T-helper 2 cell treated with Interferon-gamma antibody and Interleukin-4, amounts not matched to agents 5 μg/mL and 100 μg/mL, for 36 hours (primary cell): ENCODE measurements around the gene KIF16B.

Experiments
- DNase-seq: peaks from one replicate; pipeline ENCODE4 v3.0.0; 2021; ENCODE audit warnings: low spot score
- H3K27ac Mint-ChIP-seq: one replicate; pipeline ENCODE4 v1.8.0; 2021; ENCODE audit warnings: mild to moderate bottlenecking, mixed read lengths
- H3K27me3 Mint-ChIP-seq: one replicate; pipeline ENCODE4 v1.8.0; 2021; ENCODE audit warnings: low read depth, mixed read lengths
- H3K36me3 Mint-ChIP-seq: one replicate; pipeline ENCODE4 v1.8.0; 2021; ENCODE audit warnings: low read depth, mixed read lengths
- H3K4me1 Mint-ChIP-seq: one replicate; pipeline ENCODE4 v1.8.0; 2021; ENCODE audit warnings: low read depth, mixed read lengths
- H3K4me3 Mint-ChIP-seq: one replicate; pipeline ENCODE4 v1.8.0; 2022; ENCODE audit warnings: mild to moderate bottlenecking, moderate library complexity, mixed read lengths
- H3K9me3 Mint-ChIP-seq: one replicate; pipeline ENCODE4 v1.8.0; 2021; ENCODE audit warnings: mixed read lengths

Gene KIF16B

DNA sequence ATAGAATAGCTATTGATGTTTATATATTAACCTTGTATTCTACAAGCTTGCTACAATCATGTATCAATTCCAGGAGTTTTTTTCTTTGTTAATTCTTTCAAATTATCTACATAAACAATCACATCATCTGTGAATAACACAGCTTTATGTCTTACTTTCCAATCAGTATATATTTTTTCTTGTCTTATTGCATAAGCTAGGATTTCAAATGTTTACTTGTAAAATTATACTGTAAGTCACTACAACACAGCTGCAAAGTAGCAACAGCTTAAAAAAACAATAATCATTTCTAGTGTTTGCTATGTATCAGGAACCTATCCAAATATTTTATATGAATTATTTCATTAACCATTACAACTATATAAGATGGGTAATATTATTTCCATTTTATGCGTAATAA, 270.4 kb downstream of the KIF16B start:
- H3K4me3 Mint-ChIP-seq, result no peak overlapping the region
- H3K36me3 Mint-ChIP-seq, result no peaks in the 10 kb centered on the region
- no peaks in the 10 kb centered on the region for H3K27me3 Mint-ChIP-seq
- H3K27ac Mint-ChIP-seq, result no peak overlapping the region
- H3K4me1 Mint-ChIP-seq, result no peaks in the 10 kb centered on the region
- H3K9me3 Mint-ChIP-seq, result peaks cover 36% of the 10 kb centered on the region
- no peak for DNase-seq

DNA sequence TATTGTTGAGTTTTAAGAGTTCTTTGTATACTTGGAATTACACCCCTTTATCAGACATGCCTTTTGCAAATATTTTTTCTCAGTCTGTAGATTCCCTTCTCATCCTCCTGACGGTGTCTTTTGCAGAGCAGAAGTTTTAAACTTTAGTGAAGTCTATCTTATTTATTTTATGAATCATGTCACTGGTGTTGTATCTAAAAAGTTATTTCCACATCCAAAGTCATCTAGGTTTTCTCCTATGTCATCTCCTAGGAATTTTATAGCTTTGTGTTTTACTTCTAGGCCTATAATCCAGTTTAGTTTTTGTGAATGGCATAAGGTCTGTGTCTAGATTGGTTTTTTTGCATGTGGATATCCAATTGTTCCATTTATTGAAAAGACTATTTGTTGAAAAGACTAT, 271.3 kb downstream of the KIF16B start:
- peaks cover 36% of the 10 kb centered on the region for H3K9me3 Mint-ChIP-seq
- H3K27ac Mint-ChIP-seq, result no peak overlapping the region
- DNase-seq, result no peak
- H3K27me3 Mint-ChIP-seq, result no peaks in the 10 kb centered on the region
- H3K4me3 Mint-ChIP-seq, result no peak overlapping the region
- H3K4me1 Mint-ChIP-seq, result no peaks in the 10 kb centered on the region
- no peaks in the 10 kb centered on the region for H3K36me3 Mint-ChIP-seq

DNA sequence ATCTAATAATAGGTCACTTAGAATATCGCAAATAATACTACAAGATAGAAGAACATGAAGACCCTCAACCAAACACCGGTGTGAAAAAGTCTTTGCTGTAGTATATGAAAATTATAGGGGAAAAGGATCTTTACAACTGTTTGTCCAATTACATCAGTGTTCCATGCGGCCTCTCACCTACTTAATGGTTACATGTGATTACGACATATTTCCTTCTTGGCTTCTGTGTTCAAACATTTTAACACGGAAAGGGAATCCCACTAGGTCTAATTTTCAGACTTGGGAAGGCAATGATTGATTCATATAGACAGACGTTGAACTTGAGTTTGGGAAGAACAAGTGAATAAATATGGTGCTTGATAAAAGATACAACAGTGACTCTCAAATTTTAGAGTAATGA, 273.4 kb downstream of the KIF16B start:
- no peaks in the 10 kb centered on the region for H3K27me3 Mint-ChIP-seq
- no peak for DNase-seq
- H3K9me3 Mint-ChIP-seq, result peaks cover 24% of the 10 kb centered on the region
- H3K4me1 Mint-ChIP-seq, result no peaks in the 10 kb centered on the region
- H3K27ac Mint-ChIP-seq, result no peak overlapping the region
- H3K36me3 Mint-ChIP-seq, result no peaks in the 10 kb centered on the region
- no peak overlapping the region for H3K4me3 Mint-ChIP-seq

DNA sequence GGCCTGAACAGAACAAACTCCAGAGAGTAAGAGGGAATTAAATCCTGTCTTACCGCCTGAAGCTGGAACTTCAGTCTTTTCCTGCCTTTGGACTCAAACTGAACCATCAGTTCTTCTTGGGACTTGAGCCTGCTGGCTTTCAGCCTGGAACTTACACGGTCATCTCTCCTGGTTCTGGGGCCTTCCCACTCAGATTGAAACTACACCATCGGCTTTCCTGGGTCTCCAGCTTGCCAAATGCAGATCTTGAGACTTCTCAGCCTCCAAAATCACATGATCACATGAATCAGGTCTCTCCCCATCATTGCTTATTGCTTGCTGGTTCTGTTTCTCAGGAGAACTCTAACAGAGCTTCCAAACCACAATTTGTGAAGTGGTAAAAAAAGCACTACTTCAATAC, 276.3 kb downstream of the KIF16B start:
- H3K27ac Mint-ChIP-seq, result no peak overlapping the region
- H3K36me3 Mint-ChIP-seq, result no peaks in the 10 kb centered on the region

DNA sequence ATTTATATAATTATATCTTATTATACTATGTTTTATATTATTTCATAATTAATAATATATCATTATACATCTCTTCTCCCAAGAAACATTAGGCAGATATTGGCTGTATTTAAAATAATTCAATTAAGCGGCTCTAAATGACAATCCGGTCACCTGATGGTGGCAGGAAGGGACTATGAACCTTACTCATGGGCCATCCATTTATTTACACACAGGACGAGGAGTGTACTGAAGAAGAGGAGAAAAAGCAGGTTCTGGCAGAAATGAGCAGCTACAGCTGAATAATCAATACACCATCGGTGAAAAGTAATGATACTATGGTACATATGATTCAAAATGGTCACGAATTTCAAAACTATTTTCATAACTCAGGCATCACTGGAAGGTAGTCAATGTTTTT, 277.7 kb downstream of the KIF16B start:
- no peaks in the 10 kb centered on the region for H3K36me3 Mint-ChIP-seq
- H3K9me3 Mint-ChIP-seq, result no peaks in the 10 kb centered on the region

More for the DNA sequence above, 276.3 kb downstream of the KIF16B start:
- H3K27me3 Mint-ChIP-seq, result no peaks in the 10 kb centered on the region
- H3K9me3 Mint-ChIP-seq, result peaks cover 7% of the 10 kb centered on the region
- no peak overlapping the region for H3K4me3 Mint-ChIP-seq
- no peak for DNase-seq
- H3K4me1 Mint-ChIP-seq, result no peaks in the 10 kb centered on the region

DNA sequence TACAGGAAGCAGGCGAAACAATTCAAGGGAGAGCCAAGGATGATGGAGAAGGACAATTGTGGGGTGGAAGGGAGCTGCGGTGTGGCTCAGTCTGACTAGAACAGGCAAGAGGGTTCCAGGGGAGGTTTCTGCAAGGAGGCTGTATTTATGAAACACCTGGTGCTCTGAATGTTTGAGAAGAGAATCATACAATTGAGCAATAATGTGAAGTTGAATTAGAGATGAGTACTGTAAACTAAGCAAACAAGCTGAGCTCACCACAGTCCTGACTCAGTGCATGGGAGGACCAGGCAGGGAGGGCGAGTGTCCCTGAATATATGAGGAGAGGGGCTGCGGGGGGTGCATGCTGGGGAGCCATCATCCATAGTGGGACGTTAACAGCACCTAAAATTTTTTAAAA, 279.7 kb downstream of the KIF16B start:
- H3K36me3 Mint-ChIP-seq, result no peaks in the 10 kb centered on the region
- no peaks in the 10 kb centered on the region for H3K9me3 Mint-ChIP-seq
- H3K27me3 Mint-ChIP-seq, result no peaks in the 10 kb centered on the region
- DNase-seq, result no peak
- H3K27ac Mint-ChIP-seq, result no peak overlapping the region
- no peaks in the 10 kb centered on the region for H3K4me1 Mint-ChIP-seq
- no peak overlapping the region for H3K4me3 Mint-ChIP-seq

More for the DNA sequence above, 277.7 kb downstream of the KIF16B start:
- no peak for DNase-seq
- Mint-ChIP-seq H3K4me3 (no peak overlapping the region), H3K4me1 (no peaks in the 10 kb centered on the region), H3K27ac (no peak overlapping the region), H3K27me3 (no peaks in the 10 kb centered on the region)

DNA sequence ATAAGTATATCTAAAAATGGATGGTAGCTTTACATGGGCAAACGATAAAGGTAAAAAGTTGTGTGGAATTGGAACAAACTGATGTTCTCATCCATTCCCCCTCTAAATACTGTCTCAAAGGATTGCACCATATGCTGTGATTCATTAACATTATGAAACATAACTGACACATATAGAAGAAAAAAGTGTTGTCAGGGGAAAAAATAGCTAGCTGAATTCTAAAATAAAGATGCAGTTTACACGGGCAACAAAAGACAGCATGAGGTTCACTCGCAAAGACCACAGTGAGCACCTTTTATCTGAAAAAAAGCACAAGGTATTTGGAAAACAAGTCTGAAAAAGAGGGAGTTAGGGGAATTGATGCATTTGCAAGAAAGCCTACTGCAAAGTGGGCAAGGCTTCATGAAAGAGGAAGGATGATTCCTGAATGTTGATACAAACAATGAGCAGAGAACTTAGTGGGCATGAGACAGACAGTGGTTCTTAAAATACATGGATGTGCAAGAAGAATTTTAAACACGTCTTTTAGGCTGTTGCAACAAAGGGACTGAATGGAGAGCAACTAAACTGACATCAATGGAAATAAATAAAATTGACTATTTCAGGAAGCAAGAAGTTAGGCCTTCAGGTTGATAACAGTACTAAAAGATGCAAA, 280.9 kb downstream of the KIF16B start:
- Mint-ChIP-seq H3K9me3 (no peaks in the 10 kb centered on the region), H3K27ac (no peak overlapping the region), H3K4me3 (no peak overlapping the region), H3K36me3 (no peaks in the 10 kb centered on the region), H3K27me3 (no peaks in the 10 kb centered on the region), H3K4me1 (no peaks in the 10 kb centered on the region)
- no peak for DNase-seq

DNA sequence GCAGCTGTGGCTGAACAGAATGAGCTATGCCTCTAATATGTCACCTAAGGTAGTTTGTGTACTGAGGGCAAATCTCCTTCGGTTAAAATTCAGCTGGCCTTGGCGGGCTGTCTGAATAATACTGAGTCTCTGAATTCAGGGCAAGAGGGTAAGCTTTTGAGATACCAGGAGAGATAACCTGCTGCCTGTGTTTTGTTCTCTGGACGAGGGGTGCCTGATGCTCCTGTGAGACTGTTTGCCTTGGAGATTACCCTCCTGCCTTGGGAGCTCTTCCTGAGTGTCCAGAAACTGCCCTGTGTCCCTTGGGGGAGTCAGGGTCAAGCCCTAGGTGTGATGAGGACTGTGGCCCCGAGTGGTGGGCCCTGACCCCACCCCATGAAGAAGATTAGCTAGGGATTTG, 282.9 kb downstream of the KIF16B start:
- H3K27me3 Mint-ChIP-seq, result no peaks in the 10 kb centered on the region
- no peak for DNase-seq
- no peaks in the 10 kb centered on the region for H3K36me3 Mint-ChIP-seq
- no peak overlapping the region for H3K27ac Mint-ChIP-seq
- H3K4me1 Mint-ChIP-seq, result no peaks in the 10 kb centered on the region
- H3K9me3 Mint-ChIP-seq, result no peaks in the 10 kb centered on the region
- H3K4me3 Mint-ChIP-seq, result no peak overlapping the region

DNA sequence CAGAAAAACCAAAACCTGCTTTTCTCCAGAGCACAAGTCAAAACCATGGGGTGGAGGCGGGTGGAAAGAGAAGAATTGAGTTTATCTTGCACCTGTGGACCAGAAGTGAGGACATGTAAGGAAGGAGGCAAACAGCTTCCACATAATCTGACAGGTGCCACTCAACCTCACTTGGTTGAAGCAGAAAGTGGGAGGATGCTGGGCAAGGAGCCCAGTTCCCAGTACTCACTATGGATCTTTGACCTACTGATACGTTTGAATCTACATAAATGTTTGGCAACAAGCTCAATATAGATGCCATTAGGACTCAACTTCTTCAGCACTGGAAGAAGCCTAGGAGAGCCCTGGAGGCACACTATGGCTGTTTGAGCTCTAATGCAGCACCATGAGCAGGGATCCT, 285.5 kb downstream of the KIF16B start:
- Mint-ChIP-seq H3K27ac (no peak overlapping the region), H3K9me3 (no peaks in the 10 kb centered on the region), H3K4me3 (no peak overlapping the region), H3K27me3 (no peaks in the 10 kb centered on the region), H3K4me1 (no peaks in the 10 kb centered on the region), H3K36me3 (no peaks in the 10 kb centered on the region)
- no peak for DNase-seq

DNA sequence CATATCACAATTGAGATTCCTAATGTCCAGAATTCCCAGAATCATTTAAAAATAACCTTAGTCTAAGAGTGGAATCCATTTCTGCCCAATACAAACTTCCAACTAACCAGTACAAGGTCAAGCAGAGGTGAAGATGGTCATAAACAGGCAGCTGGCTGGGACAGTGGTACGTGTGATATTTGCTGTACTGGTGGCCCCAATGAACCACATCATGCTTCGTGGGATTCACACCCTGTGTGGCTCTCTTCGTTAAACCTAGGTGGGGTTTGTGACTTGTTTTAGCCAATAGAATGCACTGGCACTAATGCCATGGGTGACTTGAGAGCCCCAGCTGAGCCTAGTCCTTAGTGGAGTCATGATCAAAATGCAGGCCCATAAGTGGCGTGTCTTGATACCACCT, 286.6 kb downstream of the KIF16B start:
- Mint-ChIP-seq H3K9me3 (no peaks in the 10 kb centered on the region), H3K27me3 (no peaks in the 10 kb centered on the region), H3K36me3 (no peaks in the 10 kb centered on the region), H3K27ac (no peak overlapping the region), H3K4me3 (no peak overlapping the region), H3K4me1 (no peaks in the 10 kb centered on the region)
- no peak for DNase-seq

DNA sequence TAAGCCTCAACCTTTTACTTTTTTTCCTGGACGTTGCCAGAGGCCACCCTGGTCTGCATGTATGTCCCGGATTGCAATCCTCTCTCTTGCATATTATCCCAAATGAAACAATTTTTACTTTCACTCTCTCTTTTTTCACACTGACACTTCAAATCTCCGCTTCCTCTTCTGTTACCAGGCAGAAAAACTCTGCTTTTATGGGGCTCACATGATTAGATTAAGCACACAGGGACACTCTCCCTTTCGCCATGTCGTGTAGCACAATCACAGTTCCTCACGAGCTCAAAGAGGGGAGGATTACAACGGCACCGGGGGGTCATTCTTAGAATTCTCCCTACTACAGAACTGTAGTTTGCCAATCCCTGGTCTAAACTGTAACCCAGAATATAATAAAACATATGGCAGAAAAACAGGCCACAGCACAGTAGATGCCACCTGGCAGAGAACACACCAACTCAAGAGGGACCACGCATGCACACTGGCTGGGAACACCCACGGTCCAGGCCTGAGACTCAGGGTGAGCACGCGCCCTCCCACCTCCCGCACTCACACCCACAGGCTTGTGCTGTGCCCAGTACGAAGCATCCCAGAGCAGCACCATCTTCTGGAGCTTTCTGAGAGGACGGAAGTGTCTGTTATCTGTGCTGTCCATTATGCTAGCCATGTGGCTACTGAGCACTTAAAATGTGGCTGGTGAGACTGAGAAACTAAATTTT, 288.7 kb downstream of the KIF16B start:
- Mint-ChIP-seq H3K4me1 (no peaks in the 10 kb centered on the region), H3K36me3 (no peaks in the 10 kb centered on the region), H3K9me3 (no peaks in the 10 kb centered on the region), H3K4me3 (no peak overlapping the region), H3K27me3 (no peaks in the 10 kb centered on the region), H3K27ac (no peak overlapping the region)
- DNase-seq, result no peak

DNA sequence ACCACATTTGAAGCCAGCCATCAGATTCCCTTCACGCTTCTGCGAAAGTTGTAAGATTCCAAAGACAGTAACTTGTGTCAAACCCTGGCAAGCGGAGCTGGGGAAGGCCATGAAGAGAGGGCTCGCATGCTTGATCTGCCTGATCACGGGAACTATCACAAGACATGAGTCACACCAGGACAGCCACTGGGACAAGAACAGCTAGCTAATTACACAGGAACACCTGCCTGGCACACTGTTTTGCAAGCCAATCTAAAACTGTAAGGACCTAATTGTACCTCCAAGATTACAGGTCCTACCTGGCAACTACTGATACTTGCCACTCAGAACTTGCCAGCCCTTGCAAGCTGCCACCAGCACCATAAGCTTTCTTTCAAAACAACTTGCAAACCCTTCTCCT, 289.3 kb downstream of the KIF16B start:
- no peak overlapping the region for H3K27ac Mint-ChIP-seq
- no peaks in the 10 kb centered on the region for H3K9me3 Mint-ChIP-seq
- H3K36me3 Mint-ChIP-seq, result no peaks in the 10 kb centered on the region
- no peaks in the 10 kb centered on the region for H3K27me3 Mint-ChIP-seq
- no peaks in the 10 kb centered on the region for H3K4me1 Mint-ChIP-seq
- no peak for DNase-seq
- H3K4me3 Mint-ChIP-seq, result no peak overlapping the region

DNA sequence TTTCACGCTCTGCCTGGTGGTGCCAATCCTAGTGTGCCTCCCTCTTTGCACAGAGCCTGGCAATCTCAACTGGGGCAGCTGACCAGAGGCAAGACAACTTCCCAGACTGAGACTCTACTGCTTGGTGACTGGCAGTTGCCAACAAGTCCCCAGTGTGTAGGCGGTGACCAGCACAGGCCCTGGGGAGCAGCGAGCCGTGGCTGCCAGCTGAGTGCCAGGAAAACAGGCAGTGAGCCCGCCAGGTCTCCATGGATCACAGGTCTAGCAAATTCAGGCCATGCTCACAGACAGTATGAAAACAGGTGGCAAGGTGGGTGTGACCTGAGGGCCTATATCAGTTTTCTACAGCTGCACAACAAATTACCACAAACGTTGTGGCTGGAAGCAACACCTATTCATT, 289.9 kb downstream of the KIF16B start:
- Mint-ChIP-seq H3K27me3 (no peaks in the 10 kb centered on the region), H3K4me3 (no peak overlapping the region), H3K36me3 (no peaks in the 10 kb centered on the region), H3K4me1 (no peaks in the 10 kb centered on the region), H3K27ac (no peak overlapping the region), H3K9me3 (no peaks in the 10 kb centered on the region)
- no peak for DNase-seq

DNA sequence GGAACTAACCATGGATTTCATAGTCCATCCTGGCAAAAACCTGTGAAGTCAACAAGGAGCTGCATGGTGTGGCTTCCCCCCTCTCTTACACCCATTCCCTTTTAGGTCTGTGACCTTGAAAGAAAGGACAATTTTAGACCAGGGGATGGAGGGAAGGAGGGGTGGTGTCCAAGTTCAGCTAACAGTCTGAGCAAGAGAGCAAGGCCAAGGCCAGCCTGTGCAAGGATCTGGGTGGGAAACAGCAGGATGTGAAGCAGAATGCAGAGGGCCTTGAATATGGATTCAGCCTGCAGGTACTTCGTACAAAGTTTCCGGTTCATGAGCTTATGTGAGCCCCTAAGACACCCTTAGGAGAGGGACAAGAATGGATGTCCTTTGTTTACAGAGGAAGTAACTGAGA, 293.0 kb downstream of the KIF16B start:
- no peaks in the 10 kb centered on the region for H3K27me3 Mint-ChIP-seq
- H3K27ac Mint-ChIP-seq, result no peak overlapping the region
- no peak overlapping the region for H3K4me3 Mint-ChIP-seq
- no peaks in the 10 kb centered on the region for H3K9me3 Mint-ChIP-seq
- no peaks in the 10 kb centered on the region for H3K4me1 Mint-ChIP-seq
- no peaks in the 10 kb centered on the region for H3K36me3 Mint-ChIP-seq
- no peak for DNase-seq

DNA sequence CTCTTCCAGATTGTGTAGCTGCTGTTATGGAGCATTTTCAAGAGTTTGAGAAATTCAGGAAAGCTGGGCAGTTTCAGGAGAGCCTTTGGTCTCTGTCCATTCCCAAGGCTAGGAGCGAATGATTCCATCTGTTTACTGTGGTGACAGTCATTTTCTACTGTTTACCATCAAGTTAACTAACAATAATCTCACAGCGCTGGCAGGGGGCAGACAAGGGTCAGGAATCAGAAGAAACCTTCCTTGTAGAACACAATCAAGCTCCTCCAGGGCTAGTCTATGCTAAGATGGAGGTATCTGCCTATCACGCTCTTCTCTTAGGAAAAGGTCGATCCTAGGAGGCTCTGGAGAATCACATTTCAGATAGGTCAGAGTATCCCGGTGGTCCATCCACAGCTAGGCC, 293.9 kb downstream of the KIF16B start:
- no peak for DNase-seq
- Mint-ChIP-seq H3K27ac (no peak overlapping the region), H3K9me3 (no peaks in the 10 kb centered on the region), H3K36me3 (no peaks in the 10 kb centered on the region), H3K27me3 (no peaks in the 10 kb centered on the region), H3K4me1 (no peaks in the 10 kb centered on the region), H3K4me3 (no peak overlapping the region)
